Inflammatory macrophage treated with lipopolysaccharide for 4 hours (primary cell): ENCODE measurements around the gene PRMT1.
A peak's percentile ranks its signal among the peaks of the same experiment; 100 is the strongest.

Experiments
- DNase-seq: peaks from one replicate; pipeline ENCODE4 v3.0.0-alpha.2; 2020

PRMT1 gene

DNA sequence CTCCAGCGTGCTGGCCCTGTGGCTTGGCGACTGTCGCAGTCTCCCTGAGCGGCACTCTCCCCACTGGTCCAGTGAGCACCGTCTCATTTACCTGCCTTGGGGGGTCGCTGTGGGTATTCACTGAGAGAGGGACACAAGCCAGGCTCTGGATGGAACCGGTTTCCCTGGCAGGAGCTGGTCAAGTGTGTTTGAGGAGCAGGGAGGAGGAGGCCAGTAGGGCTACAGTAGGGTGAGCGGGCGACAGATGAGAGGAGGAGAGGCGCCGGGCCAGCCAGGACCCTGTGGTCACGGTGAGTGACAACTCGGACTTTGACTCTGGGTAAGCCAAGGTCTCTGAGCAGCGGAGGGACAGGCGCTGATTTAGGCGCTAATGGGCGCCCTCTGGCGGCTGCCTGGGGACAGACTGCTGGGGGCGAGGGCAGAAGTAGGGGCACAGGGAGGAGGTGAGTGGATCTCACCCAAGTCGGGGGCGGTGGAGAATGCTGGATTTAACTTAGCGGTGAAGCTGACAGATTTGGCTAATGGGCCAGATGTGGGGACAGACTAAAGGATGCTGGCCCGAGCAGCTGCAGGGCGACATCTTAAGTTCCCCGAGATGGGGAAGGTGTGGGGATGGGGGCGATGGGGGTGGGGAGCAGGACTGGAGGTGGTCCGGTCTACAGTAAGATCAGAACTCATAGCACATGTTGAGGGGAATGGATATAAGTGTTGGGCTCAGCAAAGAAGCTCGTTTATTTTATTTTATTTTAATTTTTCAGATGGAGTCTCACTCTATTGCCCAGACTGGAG is 4.7 kb upstream of the PRMT1 start:
- DNase-seq: peak; percentile 74

DNA sequence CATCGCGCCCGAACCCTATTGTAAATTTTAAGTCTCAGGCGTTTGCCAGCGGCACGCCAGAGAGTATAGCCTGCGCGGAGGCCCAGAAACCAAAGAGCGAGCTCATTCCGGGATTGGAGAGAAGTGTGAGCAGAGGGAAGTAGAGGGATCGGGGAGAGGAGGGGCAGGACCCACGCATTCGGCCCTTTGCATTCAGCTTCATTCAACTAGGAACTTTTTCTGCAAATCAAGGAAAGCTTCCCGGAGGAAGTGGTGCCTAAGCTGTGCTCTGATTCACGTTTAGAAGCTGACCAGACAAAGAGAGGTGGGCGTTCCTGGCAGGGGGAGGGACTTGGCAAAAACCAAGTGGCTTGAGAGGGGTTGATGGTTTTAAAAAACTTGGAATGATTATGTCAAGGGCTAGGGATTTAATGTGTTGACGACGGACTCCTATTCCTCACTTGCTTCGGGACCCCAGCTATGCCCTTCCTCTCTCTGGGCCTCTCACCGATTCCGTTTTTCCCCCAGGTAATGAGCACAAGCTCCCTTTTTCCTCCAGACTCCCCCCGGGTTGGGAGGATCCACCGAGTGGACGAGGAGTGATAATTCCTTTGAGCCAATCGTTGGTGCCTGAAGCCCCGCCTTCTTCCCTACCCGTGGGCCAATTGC is 811 bp upstream of the PRMT1 start:
- DNase-seq: peak; percentile 96

DNA sequence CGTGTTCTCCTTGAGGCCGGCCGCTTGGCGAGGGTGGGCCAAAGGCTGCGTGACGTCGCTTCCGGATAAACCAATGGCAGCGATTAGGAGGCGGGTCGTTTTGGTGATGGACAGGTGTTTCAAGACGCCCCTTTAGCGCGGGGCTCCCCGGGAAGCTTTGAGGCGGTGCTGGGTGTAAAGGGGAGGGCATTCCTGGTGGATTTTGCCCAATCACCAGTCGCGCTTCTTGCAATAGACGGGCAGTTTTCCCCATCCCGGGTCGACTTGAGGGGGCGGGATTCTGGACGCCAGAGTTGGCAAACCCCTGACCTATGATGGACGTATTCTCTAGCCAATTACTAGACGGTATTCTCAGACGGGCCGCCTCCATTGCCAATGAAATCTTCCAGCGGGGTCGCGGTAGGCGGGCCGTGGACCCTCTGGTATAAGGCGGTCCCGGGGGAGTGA is 264 bp upstream of the PRMT1 start:
- peak; percentile 100 for DNase-seq

DNA sequence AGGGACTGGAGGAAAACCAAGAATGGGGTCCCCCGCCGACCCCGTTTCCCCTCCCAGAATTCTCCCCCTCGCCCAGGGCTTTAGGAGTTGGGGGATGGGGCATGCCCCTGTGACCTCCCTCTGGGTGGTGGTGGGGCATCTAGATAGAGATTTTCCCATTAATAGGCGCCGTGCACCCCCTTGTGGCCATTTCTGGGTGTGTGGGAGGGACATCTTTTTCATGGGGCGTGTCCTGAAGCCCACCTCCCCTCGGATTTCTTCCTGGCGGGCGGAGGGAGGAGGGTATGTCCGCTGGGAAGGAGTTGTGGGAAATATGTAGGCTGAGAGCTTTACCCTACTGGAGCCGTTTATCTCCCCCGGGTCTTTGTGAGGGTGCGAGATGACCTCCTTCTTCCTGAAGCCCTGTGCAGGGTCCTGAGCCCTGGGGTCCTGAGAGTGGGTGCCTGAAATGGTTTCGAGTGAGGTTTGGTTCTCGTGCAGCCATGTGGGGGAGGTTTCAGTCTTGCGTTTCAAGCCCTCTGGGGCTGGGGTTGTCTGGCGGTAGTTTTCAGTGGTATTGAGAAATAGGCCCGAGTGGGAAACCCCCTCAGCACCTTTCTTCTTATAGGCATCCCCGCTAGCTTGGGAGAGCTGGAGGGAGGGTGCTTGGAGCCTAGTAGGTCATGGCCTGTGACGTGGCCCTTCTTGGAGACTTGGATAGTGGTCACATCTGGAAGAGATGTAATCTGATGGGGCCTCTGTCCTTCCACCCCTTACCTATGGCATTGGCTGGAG is 1.0 kb downstream of the PRMT1 start:
- peak; percentile 73 for DNase-seq

DNA sequence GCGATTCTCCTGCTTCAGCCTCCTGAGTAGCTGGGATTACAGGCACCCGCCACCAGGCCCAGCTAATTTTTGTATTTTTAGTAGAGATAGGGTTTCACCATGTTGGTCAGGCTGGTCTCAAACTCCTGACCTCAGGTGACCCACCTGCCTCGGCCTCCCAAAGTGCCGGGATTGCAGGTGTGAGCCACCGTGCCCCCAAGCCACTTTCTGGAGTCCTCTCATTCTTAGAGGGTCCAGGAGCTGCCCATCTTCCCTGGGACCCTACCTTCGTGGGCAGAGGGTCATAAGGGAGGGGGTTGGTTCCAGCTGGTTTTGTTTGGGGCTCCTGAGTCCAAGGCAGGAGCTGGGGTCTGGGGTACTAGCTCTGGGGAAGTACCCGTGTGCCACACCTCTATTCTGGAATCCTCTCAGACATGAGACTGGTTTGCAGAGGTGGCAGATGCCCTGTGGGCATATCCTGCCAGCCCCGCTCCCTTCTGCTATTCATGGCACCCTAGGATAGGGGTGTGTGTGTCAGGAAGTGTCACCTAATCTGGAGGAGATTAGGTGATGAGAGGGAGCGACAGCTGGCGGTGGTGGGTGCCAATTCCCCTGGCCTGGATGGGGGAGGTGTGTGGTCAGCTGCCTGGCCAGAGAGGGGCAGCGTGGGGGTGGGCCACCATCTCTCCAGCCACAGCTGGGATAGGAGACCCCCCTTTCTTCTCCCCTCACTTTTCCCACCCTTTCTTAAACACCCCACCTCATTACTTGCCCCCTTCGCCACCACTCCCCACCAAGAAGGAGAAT is 2.1 kb downstream of the PRMT1 start:
- no peak for DNase-seq

DNA sequence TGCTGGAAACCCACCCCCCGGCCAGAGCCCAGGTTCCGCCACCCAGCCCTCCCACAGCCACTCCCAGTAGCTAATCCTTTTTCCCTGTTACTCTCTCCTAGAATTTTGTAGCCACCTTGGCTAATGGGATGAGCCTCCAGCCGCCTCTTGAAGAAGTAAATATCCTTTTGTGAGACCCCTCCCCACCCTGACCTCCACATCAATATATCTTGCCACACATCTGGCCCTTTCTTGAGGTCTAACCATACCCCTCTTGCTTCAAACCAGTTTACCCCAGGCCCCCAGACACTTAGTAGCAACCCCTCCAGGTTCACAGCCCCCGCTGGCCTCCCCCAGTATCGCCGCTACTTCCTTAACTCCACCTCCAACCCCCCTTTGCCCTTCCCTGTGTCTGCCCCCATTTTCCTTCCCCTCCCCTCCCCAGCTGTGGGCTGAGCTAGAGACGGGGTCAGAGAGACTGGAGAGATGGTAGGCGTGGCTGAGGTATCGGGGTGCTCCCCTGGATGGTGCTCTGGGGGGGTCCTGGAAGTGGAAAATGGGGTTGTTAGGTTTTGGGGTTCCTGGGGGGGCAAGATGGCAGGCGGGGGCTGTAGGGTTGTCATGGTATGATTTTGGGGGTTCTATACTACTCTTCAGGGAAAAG is 2.8 kb downstream of the PRMT1 start:
- no peak for DNase-seq

DNA sequence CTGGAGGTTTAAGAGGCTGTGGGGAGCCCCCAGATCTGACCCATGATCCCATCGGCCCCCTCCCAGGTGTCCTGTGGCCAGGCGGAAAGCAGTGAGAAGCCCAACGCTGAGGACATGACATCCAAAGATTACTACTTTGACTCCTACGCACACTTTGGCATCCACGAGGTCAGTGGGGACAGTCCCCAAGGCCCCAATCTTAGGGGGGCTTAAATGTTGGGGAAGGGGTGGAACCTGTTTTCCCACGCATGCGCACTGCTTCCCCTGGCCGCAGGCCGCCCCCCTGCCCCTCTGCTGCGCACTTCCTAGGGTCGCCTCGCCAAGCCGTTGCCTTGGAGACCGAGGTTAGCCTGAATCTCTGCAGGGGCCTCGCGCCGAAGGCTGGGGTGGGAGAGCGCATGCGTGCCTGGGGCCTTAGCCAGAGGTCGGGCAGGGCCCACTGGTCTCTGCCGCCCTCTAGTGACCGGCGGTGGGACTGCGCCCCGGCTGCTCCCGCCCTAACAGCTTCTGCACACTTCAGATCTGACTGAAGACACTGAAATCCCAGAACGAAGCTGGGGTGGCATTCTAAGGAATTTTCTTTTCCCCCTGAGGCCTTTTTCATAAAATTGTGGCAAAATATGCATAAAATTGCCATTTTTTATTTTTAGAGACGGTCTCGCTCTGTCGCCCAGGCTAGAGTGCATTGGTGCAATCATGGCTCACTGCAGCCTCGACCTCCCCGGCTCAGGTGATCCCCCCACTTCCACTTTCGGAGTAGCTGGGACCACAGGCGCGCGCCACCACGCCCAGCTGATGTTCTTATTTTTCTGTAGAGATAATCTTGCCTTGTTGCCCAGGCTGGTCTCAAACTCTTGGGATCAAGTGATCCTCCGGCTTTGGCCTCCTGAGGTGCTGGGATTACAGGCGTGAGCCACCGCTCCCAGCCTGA is 3.6 kb downstream of the PRMT1 start:
- DNase-seq: peak; percentile 85

DNA sequence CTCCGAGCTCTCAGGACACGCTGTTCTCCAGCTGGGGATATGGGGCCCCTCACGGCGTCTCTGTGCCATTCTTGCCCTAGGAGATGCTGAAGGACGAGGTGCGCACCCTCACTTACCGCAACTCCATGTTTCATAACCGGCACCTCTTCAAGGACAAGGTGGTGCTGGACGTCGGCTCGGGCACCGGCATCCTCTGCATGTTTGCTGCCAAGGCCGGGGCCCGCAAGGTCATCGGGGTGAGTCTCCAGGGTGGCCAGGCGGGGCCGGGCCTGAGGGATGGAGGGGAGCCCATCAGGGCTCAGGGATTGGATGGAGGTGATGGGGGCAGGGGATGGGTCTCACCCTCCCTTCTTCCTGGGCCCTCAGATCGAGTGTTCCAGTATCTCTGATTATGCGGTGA is 4.8 kb downstream of the PRMT1 start:
- no peak for DNase-seq

DNA sequence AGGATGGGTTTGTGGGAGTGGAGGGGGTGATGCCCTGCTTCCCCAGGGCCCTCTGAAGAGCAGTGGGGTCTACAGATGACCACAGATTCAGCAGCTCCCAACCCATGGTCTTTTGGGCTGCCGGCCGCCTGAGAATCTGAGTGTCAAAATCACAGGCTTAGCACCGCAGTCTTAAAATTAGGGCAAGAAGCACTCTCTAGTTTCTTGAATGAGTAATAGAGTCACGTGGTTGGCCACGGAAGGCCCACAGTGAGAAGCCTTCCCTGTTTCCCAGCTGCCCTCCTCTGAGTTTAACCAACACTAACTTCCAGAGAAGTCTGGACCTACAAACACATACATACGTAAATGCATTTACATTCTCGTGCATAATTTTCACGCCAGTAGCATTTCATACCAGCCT is 5.2 kb downstream of the PRMT1 start:
- DNase-seq: no peak

DNA sequence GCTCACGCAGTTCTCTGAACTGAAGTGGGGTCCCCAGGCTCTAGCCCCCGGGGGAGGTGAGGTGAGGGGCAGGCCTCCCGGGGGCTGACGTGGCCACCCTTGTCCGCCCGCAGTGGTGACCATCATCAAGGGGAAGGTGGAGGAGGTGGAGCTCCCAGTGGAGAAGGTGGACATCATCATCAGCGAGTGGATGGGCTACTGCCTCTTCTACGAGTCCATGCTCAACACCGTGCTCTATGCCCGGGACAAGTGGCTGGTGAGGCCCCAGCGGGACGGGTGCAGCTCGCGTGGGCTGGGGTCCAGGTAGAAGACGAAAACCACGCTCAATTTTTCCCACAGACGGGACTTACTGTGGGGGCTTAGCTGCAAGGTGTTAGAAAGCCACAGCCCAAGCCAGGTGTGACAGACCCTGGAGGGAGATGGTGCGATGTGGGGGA is 6.8 kb downstream of the PRMT1 start:
- DNase-seq: no peak

DNA sequence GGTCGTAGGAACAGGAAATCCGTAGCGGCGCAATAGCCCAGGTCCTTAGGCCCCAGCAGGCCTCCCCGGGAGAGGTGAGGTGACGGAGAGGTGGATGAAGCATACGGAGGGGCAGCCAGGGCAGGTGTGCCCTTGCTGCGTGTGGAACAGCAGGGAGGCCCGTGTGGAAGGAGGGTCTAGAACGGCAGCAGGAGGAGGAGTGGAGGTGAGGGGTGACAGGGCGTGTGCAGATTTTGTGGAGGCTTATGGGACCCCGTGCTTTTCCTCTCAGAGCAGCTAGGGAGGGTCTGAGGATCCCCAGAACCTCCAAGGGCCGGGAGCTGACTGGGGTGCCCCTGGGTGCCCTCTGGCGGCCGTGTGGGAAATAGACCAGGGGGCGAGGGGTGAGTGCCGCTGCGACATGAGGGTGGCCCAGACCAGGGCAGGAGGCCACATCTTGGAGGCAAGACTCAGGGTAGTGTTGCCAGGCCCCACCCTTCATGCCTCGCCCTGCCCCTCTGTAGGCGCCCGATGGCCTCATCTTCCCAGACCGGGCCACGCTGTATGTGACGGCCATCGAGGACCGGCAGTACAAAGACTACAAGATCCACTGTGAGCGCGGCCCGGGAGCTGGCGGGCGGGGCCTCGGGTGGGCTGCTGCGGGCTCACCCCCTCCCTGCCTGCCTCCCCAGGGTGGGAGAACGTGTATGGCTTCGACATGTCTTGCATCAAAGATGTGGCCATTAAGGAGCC is 7.3 kb downstream of the PRMT1 start:
- no peak for DNase-seq

DNA sequence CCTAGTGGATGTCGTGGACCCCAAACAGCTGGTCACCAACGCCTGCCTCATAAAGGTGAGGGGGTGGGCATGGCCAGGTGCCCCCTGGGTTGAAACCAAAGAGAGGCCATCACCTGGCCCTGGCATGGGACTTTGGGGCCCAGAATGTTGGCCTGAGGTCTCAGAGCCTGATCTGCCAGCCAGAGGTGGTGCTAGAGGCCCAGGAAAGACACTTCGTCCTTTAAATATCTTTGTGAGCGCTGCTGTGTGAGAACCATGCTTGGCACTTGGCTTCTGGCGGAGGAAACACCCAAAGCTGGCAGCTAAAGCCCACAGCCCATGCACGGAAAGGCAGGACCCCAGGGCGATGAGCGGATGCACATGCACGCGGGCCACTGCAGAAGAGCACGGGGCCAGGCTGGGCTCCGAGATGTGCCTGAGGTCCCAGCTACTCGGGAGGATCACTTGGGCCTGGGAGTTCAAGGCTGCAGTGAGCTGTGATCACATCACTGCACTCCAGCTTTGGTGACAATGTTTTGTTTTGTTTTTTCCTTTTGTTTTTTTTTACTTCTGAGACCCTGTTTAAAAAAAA is 8.0 kb downstream of the PRMT1 start:
- no peak for DNase-seq

DNA sequence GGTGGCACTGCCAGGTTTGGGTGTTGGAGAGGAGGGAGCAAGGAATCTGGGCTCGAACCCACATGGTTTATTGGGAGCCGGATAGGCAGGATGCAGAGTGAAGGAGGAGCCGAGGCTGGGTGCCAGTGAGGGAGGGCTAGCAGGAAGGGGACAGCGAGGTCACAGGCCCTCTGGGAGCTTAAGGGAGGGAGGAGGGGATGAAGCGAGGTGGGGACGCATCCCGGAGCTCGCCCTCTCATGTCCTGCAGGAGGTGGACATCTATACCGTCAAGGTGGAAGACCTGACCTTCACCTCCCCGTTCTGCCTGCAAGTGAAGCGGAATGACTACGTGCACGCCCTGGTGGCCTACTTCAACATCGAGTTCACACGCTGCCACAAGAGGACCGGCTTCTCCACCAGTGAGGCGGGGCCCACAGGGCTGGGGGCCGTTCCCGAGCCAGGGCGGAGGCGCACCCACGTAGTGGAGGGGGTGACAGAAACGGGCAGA is 8.8 kb downstream of the PRMT1 start:
- DNase-seq: no peak

DNA sequence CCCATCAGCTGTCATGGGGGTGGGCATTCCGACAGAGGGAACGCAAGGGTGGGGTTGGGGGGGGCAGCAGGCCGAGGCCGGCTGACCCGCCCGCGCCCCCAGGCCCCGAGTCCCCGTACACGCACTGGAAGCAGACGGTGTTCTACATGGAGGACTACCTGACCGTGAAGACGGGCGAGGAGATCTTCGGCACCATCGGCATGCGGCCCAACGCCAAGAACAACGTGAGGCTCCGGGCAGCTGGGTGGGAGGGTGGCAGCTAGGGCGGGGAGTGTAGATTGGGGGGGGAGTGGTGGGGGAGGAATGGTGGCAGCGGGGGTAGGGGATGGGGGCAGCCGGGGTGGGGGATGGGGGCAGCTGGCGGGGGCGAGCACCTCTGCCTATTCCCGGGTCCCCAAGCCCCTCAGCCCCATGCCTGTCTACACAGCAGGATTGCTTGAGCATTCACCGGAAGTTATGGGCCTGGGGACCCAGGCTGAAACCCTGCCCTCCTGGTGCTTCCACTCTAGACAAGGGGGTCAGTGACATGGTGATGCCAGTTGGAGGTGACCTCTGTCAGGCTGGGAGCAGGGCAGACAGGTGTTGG is 9.5 kb downstream of the PRMT1 start:
- DNase-seq: no peak

DNA sequence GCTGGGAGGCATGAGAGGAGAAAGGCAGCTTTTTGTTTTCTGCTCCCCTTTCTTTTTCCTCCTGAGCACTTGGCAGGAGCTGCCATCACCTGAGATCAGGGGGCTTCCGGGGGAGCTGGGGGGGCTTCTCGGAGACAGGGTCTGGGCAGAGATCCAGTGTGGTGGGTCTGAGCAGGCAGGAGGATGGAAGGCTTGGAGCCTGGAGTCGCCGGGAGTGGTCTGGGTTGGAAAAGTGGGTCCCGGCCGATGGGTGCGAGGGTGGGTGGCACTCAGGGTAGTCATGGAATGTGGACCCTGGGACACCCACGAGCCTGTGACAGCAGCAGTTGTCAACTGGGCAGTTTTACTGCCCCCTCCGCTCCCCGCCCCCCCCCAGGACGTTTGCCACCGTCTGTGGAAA is 10.1 kb downstream of the PRMT1 start:
- DNase-seq: no peak

DNA sequence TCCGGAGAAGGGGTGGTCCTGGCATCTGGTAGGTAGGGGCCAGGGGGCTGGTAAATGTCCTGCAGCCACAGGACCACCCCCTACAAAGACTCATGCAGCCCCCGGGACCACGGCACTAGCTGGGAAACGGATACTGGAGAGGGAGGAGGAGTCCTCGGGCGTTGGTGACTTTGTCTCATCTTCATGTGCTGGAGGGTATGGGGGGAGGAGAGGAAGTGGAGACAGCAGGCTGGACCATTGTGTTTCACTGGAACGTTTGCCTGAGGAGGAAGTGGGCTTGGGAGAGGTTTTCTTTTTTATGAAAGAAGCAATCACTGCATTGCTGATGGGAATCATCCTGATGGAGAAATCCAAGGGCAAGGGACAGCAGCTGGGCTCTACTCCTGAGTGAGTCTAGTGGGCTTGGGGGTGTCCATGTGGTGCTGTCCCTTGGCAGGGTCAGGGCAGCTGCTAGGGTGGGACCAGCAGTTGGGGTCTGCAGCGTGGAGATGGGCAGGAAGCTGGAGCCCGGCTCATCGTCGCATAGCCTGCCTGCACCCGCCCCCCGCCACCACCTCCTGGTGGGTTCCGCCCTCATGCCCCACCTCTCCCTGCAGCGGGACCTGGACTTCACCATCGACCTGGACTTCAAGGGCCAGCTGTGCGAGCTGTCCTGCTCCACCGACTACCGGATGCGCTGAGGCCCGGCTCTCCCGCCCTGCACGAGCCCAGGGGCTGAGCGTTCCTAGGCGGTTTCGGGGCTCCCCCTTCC is 10.7 kb downstream of the PRMT1 start:
- DNase-seq: peak; percentile 51

DNA sequence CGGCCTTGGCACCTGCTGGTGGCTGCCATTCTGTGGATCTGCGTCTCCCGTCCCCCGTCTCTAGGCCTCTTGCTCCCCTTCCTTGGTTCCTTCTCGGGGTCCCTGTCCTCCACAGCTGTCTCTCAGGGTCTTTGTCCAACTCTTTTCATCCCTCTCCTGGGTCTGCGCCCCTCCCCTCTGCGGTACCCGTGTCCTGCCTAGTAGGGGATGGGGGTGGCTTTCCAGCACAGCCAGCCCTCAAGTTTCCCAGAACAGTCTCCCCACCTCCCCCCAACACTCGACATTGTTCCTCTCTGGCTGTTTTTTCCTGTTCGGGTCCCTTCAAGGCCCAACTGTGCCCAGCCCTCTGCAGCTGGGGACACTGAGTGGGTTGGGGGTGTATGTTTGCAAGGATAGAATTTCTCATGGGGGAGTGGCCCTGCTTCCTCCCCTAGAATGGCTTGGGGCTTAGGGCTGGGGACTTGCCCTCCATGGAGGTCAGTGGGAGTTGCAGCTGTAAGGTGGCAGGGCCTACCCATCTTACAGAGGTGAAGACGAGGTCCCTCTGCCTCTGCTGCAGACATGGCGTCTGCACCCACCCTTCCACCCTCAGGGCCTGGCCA is 11.6 kb downstream of the PRMT1 start:
- DNase-seq: no peak
